H1 (cell line): Measurements from ENCODE around the gene ATG7. TPM values are rescaled to one million over a fixed set of nuclear protein-coding genes. Genes with fewer than 3 reads are reported as not detected.

ENCODE experiments used
- ATF3 ChIP-seq: IDR thresholded peaks from 2 replicates; pipeline ENCODE4 v1.6.1; 2011; ENCODE audit warnings: low read depth, mild to moderate bottlenecking, low read length; ENCODE audit not compliant: insufficient read depth
- E2F6 ChIP-seq: IDR thresholded peaks from 2 replicates; pipeline ENCODE4 v1.6.1; 2012; ENCODE audit warnings: inconsistent platforms
- polyA plus RNA-seq, 7 experiments: library from polyadenylated mRNA; depleted of rRNA in 3 of 7; stranded (reverse) in 5 of 7; unstranded in 2 of 7; fragments of >200 nt in 5 of 7; fragments of 200-250 nt in 2 of 7; gene quantifications; 1 replicate in 5 of 7; 2 replicates in 1 of 7; 4 replicates in 1 of 7; pipeline versions ENCODE4 v1.2.1 to v1.2.3, GENCODE V29; 2011 to 2013; ENCODE audit warnings: missing spikeins in 2 of 7, mixed read lengths in 2 of 7
- total RNA-seq: library from RNA; stranded (reverse); fragmentation: NEBNext Ultra II Directional; extraction: Animal tissue kit (Norgen Biotek cat#: 25700); gene quantifications from 2 replicates; pipeline ENCODE4 v1.2.1, GENCODE V29; 2021

ATG7 gene
- total and polyA plus RNA-seq, 2 of the 8 experiments (the other 6 are each of a cell fraction or from before 2014, with no cell fraction given): 15.0 to 19.1 TPM

- no peak for TF ChIP-seq E2F6
- TF ChIP-seq ATF3: no peak
Observed at GRCh38 chr3:11570251-11570650, 298.1 kb downstream of the ATG7 start (continued).
